BJ (cell line): ENCODE results near the gene XKR7. TPM values are rescaled to one million over a fixed set of nuclear protein-coding genes. Genes with fewer than 3 reads are reported as not detected.

Experiments
- CTCF ChIA-PET: fragments of 350-600 bp; formaldehyde crosslinking; extraction: SDS; loops from one replicate; lab custom pipeline; 2021; ENCODE audit warnings: antibody characterized with exemption, inconsistent platforms; lab: Yijun Ruan, JAX
- POLR2A ChIA-PET: fragments of 300-600 bp; sonication (Branson Sonifier 250); formaldehyde crosslinking; extraction: SDS; loops from one replicate; lab custom pipeline; 2021; ENCODE audit warnings: antibody characterized with exemption; lab: Charles Lee
- DNase-seq: peaks from one replicate; pipeline ENCODE4 v3.0.0-alpha.2; 2011; ENCODE audit warnings: low read depth
- H3K27me3 ChIP-seq: 2 replicates; pipeline ENCODE4 v1.6.0; 2011; ENCODE audit warnings: low read length; ENCODE audit not compliant: control insufficient read depth, insufficient read depth
- H3K36me3 ChIP-seq: 2 replicates; pipeline ENCODE4 v1.5.1; 2011; ENCODE audit warnings: low read length; ENCODE audit not compliant: control insufficient read depth, insufficient read depth
- H3K4me3 ChIP-seq: 2 replicates; pipeline ENCODE4 v1.5.1; 2011; ENCODE audit warnings: low read depth, mild to moderate bottlenecking, control low read depth, low read length
- CTCF ChIP-seq: IDR thresholded peaks from 2 replicates; pipeline ENCODE4 v1.5.1; 2011; ENCODE audit warnings: low read depth, mild to moderate bottlenecking, control low read depth, inconsistent platforms, low read length, moderate library complexity; ENCODE audit not compliant: insufficient read depth
- polyA plus RNA-seq: library from polyadenylated mRNA; depleted of rRNA; stranded (reverse); fragments of >200 nt; gene quantifications from 2 replicates; pipeline ENCODE4 v1.2.3, GENCODE V29; 2011

The XKR7 gene
- polyA plus RNA-seq, 1 experiment, result 0.01 TPM

- no peak for TF ChIP-seq CTCF
- POLR2A ChIA-PET, result no interaction called here
- CTCF ChIA-PET, result no interaction called here
- H3K27me3 ChIP-seq, result peaks cover 17% of the 10 kb centered on the region
- no peaks in the 10 kb centered on the region for H3K36me3 ChIP-seq
- no peak for DNase-seq
- H3K4me3 ChIP-seq, result no peak overlapping the region
Measured at GRCh38 chr20:32040142-32040953, 72.4 kb downstream of the XKR7 start.

- TF ChIP-seq CTCF, result no peak
- CTCF ChIA-PET, result interaction anchor here (1.2 to 1.8 kb wide), 2 partner anchors 14 to 224 kb away, joined by 3 to 5 read pairs; no protein-coding TSS in a partner anchor
Measured at GRCh38 chr20:32045999-32046398, 78.0 kb downstream of the XKR7 start.

GRCh38 chr20:32050324-32050841, 82.4 kb downstream of the XKR7 start:
- Histone ChIP-seq H3K27me3 (peaks cover 34% of the 10 kb centered on the region), H3K4me3 (no peak overlapping the region), H3K36me3 (no peaks in the 10 kb centered on the region)
- ChIA-PET CTCF (interaction anchor here (0.8 to 1.2 kb wide), 3 partner anchors 7 to 19 kb away, joined by 3 to 9 read pairs (median 3); no protein-coding TSS in a partner anchor), POLR2A (no interaction called here)
- no peak for TF ChIP-seq CTCF
- no peak for DNase-seq

More at GRCh38 chr20:32045999-32046398, 78.0 kb downstream of the XKR7 start:
- Histone ChIP-seq H3K4me3 (no peak overlapping the region), H3K27me3 (peaks cover 13% of the 10 kb centered on the region), H3K36me3 (no peaks in the 10 kb centered on the region)
- no peak for DNase-seq
- POLR2A ChIA-PET, result no interaction called here

GRCh38 chr20:32050851-32051556, 83.1 kb downstream of the XKR7 start:
- Histone ChIP-seq H3K36me3 (no peaks in the 10 kb centered on the region), H3K4me3 (no peak overlapping the region), H3K27me3 (peaks cover 34% of the 10 kb centered on the region)
- ChIA-PET CTCF (interaction anchor here (0.8 to 1.2 kb wide), 3 partner anchors 8 to 19 kb away, joined by 3 to 9 read pairs (median 3); no protein-coding TSS in a partner anchor), POLR2A (no interaction called here)
- no peak for TF ChIP-seq CTCF
- no peak for DNase-seq

GRCh38 chr20:32051720-32052089, 83.8 kb downstream of the XKR7 start:
- no peak for DNase-seq
- H3K27me3 ChIP-seq, result peaks cover 34% of the 10 kb centered on the region
- CTCF ChIA-PET, result no interaction called here
- POLR2A ChIA-PET, result no interaction called here
- no peaks in the 10 kb centered on the region for H3K36me3 ChIP-seq
- no peak for TF ChIP-seq CTCF
- no peak overlapping the region for H3K4me3 ChIP-seq
